HUES6 (cell line): ENCODE measurements around the gene ATXN10.
A peak's percentile ranks its signal among the peaks of the same experiment; 100 is the strongest.
"Not testable (repeated sequence)": the region's sequence is repeated elsewhere in the genome, so short reads cannot be mapped to it uniquely, and the experiment has no call there.

Experiments
- H3K27ac ChIP-seq: 2 replicates; pipeline ENCODE4 v1.7.0; 2013; ENCODE audit warnings: low read depth, mild to moderate bottlenecking, low read length, inconsistent platforms
- H3K27me3 ChIP-seq: 2 replicates; pipeline ENCODE4 v1.6.1; 2013; ENCODE audit warnings: low read length; ENCODE audit not compliant: control insufficient read depth, insufficient read depth
- H3K36me3 ChIP-seq: 2 replicates; pipeline ENCODE4 v1.6.1; 2013; ENCODE audit warnings: low read length; ENCODE audit not compliant: control insufficient read depth, insufficient read depth
- H3K4me1 ChIP-seq: 2 replicates; pipeline ENCODE4 v1.6.1; 2013; ENCODE audit warnings: low read length; ENCODE audit not compliant: control insufficient read depth, insufficient read depth
- H3K4me3 ChIP-seq: 2 replicates; pipeline ENCODE4 v1.5.1; 2013; ENCODE audit warnings: low read depth, low read length
- H3K9ac ChIP-seq: one replicate; pipeline ENCODE4 v1.6.1; 2013; ENCODE audit warnings: mild to moderate bottlenecking, low read length
- H3K9me3 ChIP-seq: 2 replicates; pipeline ENCODE4 v1.6.1; 2013; ENCODE audit warnings: low read depth, low read length; ENCODE audit not compliant: control insufficient read depth, insufficient read depth

ATXN10 gene

DNA sequence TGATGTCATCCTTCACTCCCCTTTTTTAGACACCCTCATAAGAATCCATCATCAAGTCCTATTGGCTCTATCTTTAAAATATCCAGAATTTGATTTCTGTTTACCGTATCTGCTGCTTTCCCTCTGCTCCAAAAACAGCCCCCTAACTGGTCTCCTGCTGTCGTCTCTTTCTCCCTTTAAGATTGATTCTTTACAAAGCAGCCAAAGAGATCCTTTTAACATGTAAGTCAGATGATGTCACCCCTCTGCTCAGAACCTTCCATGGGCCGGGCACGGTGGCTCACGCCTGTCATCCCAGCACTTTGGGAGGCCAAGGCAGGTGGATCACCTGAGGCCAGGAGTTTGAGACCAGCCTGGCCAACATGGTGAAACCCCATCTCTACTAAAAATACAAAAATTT is 11.1 kb downstream of the ATXN10 start:
- not testable (repeated sequence) for H3K4me3 ChIP-seq, H3K9me3 ChIP-seq, H3K9ac ChIP-seq, H3K27ac ChIP-seq, H3K36me3 ChIP-seq, H3K27me3 ChIP-seq
- peaks cover 26% of the 10 kb centered on the region for H3K4me1 ChIP-seq

DNA sequence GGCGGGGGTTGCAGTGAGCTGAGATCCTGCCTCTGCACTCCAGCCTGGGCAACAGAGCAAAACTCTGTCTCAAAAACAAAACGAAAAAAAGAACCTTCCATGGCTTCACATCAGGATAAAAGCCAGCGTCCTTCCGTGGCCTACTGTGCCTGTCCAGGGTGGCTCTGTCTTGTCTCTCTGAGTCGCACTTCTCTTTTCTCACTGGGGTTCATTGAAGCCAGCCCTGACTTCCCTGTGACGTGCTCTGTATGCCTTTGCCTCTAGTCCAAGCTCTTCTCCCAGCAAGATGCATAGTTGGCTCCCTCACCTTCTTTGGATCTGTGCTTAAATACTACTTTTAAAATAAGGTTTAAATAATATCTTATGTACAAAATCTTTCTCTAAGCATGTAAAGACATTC is 11.6 kb downstream of the ATXN10 start:
- Histone ChIP-seq H3K9me3 (no peaks in the 10 kb centered on the region), H3K9ac (no peak overlapping the region), H3K4me1 (peaks cover 26% of the 10 kb centered on the region), H3K27ac (no peak overlapping the region), H3K27me3 (no peaks in the 10 kb centered on the region), H3K4me3 (no peak overlapping the region), H3K36me3 (no peaks in the 10 kb centered on the region)

DNA sequence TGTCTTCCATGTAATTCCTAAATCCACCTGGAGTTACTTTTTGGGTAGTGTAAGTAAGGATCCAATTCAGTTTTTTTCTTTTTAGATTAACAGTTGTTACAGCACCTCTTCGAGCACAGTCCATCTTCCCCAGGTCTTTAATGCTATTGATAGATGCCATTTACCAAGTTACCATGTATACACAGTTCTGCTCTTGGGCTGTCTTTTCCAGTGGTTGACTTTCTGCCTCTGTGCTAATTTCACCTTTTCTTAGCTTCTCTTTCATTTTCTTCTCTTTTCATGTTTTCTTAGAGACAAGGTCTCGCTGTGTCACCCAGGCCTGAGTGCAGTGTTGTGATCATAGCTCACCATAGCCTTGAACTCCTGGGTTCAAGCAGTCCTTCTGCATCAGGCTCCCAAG is 12.0 kb downstream of the ATXN10 start:
- Histone ChIP-seq H3K9ac (no peak overlapping the region), H3K27me3 (no peaks in the 10 kb centered on the region), H3K36me3 (no peaks in the 10 kb centered on the region), H3K4me1 (peaks cover 26% of the 10 kb centered on the region), H3K27ac (no peak overlapping the region), H3K4me3 (no peak overlapping the region), H3K9me3 (no peaks in the 10 kb centered on the region)

DNA sequence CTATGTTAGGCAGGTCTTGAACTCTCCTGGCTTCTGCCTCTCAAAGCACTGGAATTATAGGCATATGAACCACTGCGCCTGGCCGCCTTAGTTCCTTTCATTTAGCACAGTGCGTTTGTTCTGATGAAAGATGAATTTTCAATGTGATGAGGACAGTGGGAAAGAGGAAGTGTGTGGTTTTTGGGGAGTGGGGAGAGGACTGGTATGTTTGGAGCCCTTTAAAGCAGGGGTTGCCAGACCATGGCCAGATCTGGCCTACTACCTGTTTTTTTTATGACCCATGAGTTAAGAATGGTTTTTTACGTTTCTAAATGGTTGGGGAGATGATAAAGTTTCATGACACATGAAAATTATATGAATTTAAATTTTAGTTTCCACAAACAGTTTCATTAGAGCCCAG is 12.5 kb downstream of the ATXN10 start:
- no peaks in the 10 kb centered on the region for H3K36me3 ChIP-seq
- no peak overlapping the region for H3K27ac ChIP-seq
- no peaks in the 10 kb centered on the region for H3K27me3 ChIP-seq
- H3K4me1 ChIP-seq: peaks cover 26% of the 10 kb centered on the region
- no peaks in the 10 kb centered on the region for H3K9me3 ChIP-seq
- no peak overlapping the region for H3K9ac ChIP-seq
- no peak overlapping the region for H3K4me3 ChIP-seq

GRCh38 chr22:45684752-45685574 is 13.3 kb downstream of the ATXN10 start:
- Histone ChIP-seq H3K4me3 (no peak overlapping the region), H3K27ac (no peak overlapping the region), H3K27me3 (no peaks in the 10 kb centered on the region), H3K4me1 (peaks cover 26% of the 10 kb centered on the region), H3K36me3 (0 out of 2 replicates have a peak, but pooled peaks cover 2% of the 10 kb centered on the region), H3K9ac (no peak overlapping the region), H3K9me3 (no peaks in the 10 kb centered on the region)

GRCh38 chr22:45686004-45686403 is 14.4 kb downstream of the ATXN10 start:
- H3K27ac ChIP-seq: no peak overlapping the region
- no peaks in the 10 kb centered on the region for H3K27me3 ChIP-seq
- no peak overlapping the region for H3K4me3 ChIP-seq
- H3K9ac ChIP-seq: no peak overlapping the region
- no peaks in the 10 kb centered on the region for H3K9me3 ChIP-seq
- H3K36me3 ChIP-seq: peaks cover 5% of the 10 kb centered on the region; the same call in 1 of the 2 replicates
- peaks cover 26% of the 10 kb centered on the region for H3K4me1 ChIP-seq

- H3K9me3 ChIP-seq: no peaks in the 10 kb centered on the region
- H3K9ac ChIP-seq: no peak overlapping the region
- no peaks in the 10 kb centered on the region for H3K27me3 ChIP-seq
- no peak overlapping the region for H3K27ac ChIP-seq
- H3K4me1 ChIP-seq: peaks cover 24% of the 10 kb centered on the region
- peaks cover 12% of the 10 kb centered on the region for H3K36me3 ChIP-seq
- H3K4me3 ChIP-seq: no peak overlapping the region
Measured at GRCh38 chr22:45686836-45687235, 15.2 kb downstream of the ATXN10 start.

- Histone ChIP-seq H3K27me3 (no peaks in the 10 kb centered on the region), H3K9me3 (no peaks in the 10 kb centered on the region), H3K4me1 (peaks cover 17% of the 10 kb centered on the region), H3K27ac (no peak overlapping the region), H3K36me3 (peaks cover 28% of the 10 kb centered on the region), H3K9ac (no peak overlapping the region), H3K4me3 (no peak overlapping the region)
Measured at GRCh38 chr22:45688600-45689080, 17.0 kb downstream of the ATXN10 start.

DNA sequence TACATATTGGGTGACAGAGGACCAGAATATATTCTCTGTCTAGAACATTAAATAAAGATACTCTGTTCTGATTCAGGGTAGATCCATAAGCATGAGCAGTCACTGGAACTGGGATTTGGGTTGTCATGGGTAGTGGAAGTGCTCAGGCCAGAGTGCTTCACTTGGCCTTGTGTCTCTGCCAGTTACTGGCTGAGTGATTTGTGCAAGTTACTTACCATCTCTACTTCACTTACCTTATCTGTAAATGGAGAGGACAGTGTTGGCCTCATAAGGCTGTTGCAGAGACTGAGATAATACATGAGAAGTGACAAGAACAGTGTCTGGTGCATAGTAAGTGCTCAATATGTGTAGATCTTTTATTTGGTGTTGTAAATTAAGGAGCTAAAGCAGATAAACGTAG is 17.6 kb downstream of the ATXN10 start:
- H3K4me3 ChIP-seq: no peak overlapping the region
- peaks cover 34% of the 10 kb centered on the region for H3K36me3 ChIP-seq
- no peak overlapping the region for H3K27ac ChIP-seq

GRCh38 chr22:45690008-45690407 is 18.4 kb downstream of the ATXN10 start:
- Histone ChIP-seq H3K36me3 (peaks cover 35% of the 10 kb centered on the region), H3K27ac (no peak overlapping the region), H3K9ac (no peak overlapping the region), H3K4me1 (peaks cover 8% of the 10 kb centered on the region), H3K9me3 (no peaks in the 10 kb centered on the region), H3K27me3 (no peaks in the 10 kb centered on the region), H3K4me3 (no peak overlapping the region)

More for the DNA sequence above, 17.6 kb downstream of the ATXN10 start:
- Histone ChIP-seq H3K27me3 (no peaks in the 10 kb centered on the region), H3K4me1 (peaks cover 13% of the 10 kb centered on the region), H3K9ac (no peak overlapping the region), H3K9me3 (no peaks in the 10 kb centered on the region)

- Histone ChIP-seq H3K27me3 (no peaks in the 10 kb centered on the region), H3K9me3 (no peaks in the 10 kb centered on the region), H3K9ac (no peak overlapping the region), H3K27ac (peak overlapping the region; percentile 45), H3K36me3 (peaks cover 44% of the 10 kb centered on the region), H3K4me3 (no peak overlapping the region), H3K4me1 (peaks cover 8% of the 10 kb centered on the region)
Measured at GRCh38 chr22:45692549-45692948, 20.9 kb downstream of the ATXN10 start.
